NCI-H524 (cell line): Measurements from ENCODE around the gene SH3D19.
"Not testable (repeated sequence)": the region's sequence is repeated elsewhere in the genome, so short reads cannot be mapped to it uniquely, and the experiment has no call there.

Source experiments
- DNase-seq, 2 experiments: peaks; one replicate each; lab custom pipeline; 2025; lab: John Stamatoyannopoulos, UW

Gene SH3D19

DNA sequence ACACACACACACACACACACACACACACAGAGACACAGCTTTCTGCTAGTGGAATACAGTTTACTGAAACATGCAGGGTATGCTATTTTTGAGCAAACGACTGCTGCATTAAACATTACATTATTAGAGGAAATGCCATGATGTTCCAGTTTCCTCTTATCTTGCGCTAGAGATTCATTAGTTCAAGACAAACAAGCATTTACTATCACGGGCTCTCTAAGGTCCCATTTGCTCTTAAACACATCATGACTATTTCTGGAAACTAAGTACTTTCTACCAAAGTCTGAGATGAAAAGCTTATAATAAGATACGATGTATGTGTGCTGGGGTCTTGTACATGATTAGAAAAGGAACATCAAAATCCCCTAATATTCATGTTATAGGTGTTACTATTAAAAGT lies 177.1 kb downstream of the SH3D19 start:
- no peak for DNase-seq

DNA sequence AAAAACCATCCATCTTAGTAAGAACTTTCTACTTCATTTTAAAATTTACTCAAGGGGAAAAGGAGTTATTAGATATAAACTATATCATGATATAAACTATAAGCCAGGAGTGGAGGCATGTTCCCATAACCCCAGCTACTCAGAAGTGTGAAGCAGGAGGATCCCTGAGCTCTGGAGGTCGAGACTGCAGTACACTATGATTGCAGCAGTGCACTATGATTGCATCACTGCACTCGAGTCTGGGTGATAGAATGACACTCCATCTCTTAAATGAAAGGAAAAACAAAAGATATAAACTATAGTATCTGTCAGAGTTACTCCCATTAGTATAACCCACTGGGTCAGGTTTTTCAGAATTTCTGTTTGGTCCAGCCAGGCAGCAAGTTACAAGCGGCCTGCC lies 178.4 kb downstream of the SH3D19 start:
- DNase-seq, result no peak

DNA sequence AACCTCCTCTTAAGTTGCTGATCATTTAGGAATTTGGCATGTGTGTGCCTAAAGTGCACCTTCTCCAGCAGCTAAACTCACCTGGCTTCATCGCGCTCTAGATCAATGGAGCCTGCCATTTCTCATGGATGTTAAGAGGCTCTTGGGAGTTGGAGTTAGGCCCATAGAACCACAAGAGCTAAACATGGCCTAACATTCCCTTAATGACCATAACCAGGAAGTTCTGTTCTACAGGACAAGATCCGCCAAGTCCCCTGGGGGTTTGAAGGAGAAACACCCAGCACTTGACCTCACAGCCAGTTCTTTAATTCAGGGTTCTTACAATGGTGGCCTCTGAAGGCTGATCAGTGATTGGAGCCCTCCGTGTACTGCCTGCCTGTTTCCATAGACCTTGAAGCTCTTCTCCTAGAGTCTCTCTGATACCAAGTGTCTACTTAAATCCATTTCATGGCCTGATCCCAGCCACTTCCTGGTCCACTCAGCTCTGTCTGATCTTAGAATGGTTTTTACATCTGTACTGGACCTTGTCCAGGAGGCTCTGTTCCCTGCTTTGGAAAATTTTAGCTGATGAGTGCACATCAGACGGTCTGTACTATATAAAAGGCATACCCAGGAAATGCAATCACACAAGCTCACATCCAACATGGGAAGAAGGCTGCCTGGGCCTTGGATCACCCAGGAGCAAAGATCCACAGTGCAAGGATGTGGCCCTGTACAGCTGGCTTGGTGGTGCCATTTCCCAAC lies 180.9 kb downstream of the SH3D19 start:
- no peak for DNase-seq

DNA sequence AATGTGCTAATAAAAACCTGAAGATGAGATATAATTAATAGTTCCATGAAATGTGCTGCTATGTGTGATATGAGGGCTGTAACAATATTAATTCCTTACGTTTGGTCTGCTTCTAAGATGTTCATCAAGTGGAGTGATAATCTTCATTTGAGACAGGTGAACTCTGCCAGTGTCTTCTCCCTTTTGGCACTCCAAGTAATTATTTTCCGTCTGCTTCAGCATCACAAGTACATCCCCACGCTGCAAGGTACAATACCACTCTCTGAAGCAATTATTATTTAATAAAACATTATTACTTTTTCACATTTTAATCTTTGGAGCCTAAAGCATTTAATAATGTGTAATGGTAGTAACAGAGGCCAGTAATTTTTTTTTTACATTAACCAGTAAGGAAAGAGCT lies 181.6 kb downstream of the SH3D19 start:
- DNase-seq, result no peak

DNA sequence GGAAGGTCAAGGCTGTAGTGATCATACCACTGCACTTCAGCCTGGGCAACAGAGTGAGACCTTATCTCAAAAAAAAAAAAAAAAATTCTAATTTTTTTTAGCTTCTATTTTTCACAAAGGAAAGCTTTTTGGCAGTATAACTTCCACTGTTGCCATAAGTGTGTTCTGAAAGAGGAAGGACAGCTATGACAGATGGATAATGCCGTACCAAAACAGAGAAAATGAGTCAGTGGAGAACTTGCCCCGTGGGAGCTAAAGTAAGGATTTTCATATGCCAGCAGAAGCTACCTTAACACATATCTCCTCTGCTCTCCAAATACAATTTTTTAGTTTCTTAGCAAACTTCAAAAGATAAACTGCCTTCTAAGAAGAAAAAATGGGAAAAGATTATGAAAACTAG lies 182.2 kb downstream of the SH3D19 start:
- DNase-seq, result no peak

DNA sequence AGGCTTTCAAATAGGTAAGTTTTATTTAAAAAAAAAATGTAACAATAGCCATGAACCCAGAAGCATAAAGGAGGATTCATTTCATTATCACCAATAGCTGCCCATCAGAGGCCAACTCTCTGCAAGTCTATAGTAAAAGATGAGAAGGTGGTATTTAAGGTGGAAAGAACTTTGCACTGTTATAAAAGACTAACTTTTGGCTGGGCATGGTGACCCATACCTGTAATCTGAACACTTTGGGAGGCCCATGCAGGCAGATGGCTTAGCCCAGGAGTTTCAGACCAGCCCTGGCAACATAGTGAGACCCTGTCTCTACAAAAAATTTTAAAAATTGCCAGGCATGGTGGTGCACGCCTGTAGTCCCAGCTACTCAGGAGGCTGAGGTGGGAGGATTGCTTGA lies 182.6 kb downstream of the SH3D19 start:
- DNase-seq, result no peak

DNA sequence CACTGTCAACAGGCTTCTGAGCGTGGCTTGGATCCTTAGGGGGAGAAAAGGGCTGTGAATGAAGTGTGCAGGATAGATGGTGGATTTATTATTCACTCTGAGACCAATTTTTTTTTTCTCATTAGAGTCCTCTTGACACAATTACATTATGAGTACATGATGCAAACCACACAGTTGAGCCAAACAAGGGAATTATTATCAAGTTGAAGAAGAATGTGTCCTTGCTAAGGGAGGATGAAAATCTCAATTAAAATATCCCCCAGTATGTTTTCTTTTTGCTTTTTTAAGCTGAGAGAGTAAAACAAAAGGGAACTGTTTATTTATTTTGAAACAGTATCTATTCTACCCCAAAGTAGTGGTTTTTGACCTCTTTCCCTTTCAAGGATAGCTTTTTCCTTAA lies 185.6 kb downstream of the SH3D19 start:
- DNase-seq, result no peak

DNA sequence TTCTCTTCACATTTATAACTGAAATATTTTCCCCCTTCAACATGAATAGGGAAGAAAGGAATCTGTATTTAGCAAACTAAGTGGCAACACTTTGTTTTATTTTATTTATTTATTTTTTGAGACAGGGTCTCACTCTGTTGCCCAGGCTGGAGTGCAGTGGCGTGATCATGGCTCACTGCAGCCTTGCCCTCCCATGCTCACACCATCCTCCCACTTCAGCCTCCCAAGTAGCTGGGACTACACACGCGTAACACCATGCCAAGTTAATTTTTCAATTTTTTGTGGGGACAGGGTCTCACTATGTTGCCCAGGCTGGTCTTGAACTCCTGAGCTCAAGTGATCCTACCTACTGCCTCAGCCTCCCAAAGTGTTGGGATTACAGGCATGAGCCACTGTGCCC lies 189.4 kb downstream of the SH3D19 start:
- DNase-seq, result not testable (repeated sequence)

DNA sequence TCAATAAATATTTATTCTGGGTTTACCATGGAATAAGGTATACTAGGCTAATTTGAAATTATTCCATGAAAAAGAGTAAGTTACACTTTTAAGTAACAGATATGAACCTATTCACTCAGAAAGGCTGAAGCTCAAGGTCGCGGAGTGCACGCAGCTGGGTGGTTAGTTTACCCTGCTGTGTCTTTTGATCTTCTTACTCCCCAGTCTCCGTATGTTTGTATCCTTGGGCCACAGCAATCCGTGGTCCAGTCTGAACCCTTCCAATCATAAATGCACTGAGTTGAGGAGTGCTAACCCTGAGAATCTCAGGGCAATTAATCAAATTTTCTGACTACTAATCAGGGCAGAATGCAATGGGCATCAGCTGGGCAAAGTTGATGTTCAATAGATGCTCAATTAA lies 192.1 kb downstream of the SH3D19 start:
- DNase-seq, result no peak

DNA sequence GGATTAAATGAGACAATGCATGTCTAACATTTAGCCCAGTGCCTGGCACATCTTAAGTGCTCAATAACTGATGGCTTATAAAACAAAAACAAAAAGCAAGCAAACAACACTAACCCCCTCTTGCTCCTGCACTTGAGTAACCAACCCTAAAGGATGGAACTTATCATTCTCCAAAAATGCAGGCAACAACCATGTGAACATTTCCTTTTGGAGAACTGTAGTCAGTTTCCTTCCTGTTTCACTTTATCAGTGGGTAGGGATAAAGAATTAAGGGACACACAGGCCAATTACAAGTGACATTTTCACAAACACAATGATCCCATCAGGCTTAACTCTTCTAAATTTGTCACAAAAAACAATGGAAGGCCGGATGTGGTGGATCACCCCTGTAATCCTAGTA lies 195.6 kb downstream of the SH3D19 start:
- no peak for DNase-seq

DNA sequence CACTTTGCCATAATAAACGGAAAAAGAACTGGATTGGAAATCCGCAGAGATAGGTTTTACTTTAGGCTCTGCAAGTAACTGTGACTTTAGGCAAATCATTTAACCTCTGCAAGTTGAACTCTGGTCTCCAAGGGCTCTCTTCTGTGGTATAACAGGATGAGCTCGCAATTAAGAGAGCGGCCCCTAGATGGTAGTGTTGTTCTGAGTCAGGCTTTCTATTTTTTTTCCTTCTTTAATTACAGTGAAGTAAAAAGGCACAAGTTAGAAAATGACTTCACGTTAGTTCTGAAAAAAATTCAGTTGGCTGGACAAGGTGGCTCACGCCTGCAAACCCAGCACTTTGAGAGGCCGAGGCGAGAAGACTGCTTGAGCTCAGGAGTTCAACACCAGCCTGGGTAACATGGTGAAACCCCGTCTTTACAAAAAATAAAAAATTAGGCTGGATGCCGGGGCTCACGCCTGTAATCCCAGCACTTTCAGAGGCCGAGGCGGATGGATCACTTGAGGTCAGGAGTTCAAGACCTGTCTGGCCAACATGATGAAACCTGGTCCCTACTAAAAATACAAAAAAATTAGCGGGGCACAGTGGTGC lies 207.9 kb downstream of the SH3D19 start:
- peak; percentile 16 to 36 for DNase-seq

DNA sequence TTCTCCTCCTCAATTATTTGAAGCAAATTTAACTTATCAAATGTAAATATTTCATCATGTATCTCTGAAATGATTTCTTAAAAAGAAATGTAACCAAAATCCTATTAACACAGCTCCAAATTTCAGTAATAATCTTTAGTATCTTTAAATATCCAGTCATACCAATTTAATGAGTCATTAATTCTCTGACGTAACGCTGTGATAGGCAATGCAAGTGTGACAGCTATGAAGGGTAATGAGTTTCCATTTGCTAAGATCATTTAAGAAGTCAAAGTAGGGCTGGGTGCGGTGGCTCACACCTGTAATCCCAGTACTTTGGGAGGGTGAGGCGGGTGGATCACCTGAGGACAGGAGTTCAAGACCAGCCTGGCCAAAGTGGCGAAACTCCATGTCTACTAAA lies 210.4 kb downstream of the SH3D19 start:
- DNase-seq, result no peak

DNA sequence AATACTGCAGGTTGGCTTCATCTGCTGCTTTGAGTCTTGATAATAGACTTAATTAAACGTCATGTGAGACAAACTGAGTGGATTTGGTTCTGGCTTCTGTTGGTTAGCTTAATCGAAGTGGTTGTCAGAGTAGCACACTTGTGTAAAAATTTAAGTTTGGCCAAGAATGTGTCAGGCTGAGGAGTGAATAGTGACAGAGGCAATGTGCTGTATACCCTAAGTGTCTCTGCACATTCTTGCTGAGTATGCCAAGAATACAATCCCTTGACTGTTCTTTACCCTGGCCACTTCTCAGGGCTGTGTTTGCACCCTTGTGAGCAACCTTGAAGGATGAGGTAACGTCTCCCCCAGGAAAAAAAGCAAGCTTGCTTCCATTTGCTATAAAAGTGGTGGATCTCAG lies 211.1 kb downstream of the SH3D19 start:
- no peak for DNase-seq

DNA sequence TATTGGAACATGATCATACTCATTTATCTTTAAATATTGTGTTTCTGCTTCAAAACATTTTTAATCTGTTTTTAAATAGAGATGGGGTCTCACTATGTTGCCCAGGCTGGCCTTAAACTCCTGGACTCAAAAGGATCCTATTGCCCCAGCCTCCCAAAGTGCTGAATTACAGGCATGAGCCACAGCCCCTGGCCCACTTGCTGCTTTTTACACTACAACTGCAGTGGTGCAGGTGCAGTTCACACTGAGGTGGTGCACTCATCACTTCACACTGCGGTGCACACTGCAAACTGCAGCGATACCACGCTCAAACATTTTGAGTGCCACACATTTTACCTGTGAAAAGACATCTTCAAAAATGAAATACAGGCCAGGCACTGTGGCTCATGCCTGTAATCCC lies 215.2 kb downstream of the SH3D19 start:
- no peak for DNase-seq

DNA sequence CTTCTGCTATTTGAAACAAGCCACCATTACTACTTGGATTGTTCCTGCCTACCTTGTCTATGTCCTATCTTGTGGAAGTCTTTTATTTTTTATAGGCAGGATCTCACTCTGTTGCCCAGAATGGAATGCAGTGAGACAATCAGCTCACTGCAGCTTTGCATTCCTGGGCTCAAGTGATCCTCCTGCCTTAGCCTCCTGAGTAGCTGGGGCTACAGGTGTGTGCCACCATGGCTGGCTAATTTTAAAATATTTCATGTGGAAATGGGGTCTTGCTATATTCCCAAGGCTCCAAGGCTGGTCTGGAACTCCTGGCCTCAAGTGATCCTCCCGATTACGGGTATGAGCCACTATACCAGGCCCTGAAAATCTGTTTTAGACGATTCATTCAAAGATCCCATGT lies 218.3 kb downstream of the SH3D19 start:
- DNase-seq, result no peak

DNA sequence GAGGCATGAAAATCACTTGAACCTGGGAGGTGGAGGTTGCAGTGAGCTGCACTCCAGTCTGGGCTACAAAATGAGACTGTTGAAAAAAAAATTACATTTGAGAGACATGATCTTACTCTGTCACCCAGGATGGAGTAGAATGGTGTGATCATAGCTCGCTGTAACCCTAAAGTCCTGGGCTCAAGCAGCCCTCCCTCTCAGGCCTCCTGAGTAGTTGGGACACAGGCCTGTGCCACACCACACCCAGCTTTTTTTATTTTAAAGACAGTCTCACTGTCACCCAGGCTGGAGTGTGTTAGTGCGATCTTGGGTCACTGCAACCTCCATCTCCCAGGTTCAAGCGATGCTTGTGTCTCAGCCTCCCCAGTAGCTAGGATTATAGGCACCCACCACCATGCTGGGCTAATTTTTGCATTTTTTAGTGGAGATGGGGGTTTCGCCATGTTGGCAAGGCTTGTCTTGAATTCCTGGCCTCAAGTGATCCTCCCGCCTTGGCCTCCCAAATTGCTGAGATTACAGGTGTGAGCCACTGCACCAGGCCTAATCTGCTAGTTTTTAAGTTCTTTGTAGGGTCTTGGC lies 219.9 kb downstream of the SH3D19 start:
- DNase-seq, result no peak

DNA sequence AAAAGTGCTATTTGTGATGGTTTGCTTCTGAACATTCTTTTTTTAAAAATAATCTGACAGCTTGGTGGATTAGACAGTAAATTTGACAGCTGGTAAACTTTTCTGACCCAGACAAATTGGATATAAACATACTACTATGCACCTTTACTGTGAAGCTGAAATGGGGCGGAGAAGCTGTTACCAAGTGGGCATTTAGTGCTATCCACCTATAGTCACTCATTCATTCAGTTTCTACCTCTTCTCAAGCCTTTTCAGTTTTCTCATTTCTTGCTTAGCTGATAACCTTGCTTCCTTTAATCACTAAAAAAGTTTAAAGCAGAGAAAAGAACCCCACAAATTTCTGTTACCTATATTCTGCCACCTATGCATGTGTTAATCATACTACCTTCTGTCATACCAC lies 220.8 kb downstream of the SH3D19 start:
- no peak for DNase-seq

DNA sequence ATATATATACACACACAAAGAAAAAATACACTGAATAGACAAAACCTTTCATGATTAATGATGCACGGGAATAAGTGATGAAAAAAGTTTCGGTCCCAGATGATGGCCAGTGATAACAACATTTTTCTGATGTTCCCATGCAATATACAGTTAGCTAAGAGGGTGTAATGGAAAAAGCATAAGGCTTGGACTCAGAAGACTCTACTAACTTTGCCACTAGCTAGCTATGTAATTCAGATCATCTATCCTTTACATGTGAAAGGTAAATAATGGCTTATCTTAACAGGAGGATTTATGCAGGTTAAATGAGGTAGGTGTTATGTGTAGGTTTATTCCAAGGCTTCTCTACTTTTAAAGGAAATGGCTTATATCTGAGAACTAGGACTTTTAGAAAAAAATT lies 221.6 kb downstream of the SH3D19 start:
- no peak for DNase-seq

DNA sequence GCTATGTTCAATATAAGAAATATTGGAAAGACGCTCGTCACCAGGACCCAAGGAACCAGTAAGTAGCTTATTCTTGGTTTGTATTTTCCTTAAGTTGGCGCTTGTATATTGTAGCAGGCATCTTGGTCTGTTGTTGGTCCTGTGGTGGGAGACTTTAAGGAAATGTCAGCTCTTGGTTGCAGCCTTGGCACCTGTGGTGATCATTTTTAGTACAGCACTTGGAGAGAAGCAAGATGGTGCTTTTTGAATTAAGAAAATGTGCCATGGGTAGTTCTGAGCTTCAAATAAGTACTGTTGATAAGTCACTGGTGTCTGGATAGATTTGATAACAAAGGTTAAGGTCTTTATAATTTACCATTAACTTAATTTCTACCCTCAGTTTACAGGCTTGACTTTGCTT lies 224.9 kb downstream of the SH3D19 start:
- DNase-seq, result no peak

DNA sequence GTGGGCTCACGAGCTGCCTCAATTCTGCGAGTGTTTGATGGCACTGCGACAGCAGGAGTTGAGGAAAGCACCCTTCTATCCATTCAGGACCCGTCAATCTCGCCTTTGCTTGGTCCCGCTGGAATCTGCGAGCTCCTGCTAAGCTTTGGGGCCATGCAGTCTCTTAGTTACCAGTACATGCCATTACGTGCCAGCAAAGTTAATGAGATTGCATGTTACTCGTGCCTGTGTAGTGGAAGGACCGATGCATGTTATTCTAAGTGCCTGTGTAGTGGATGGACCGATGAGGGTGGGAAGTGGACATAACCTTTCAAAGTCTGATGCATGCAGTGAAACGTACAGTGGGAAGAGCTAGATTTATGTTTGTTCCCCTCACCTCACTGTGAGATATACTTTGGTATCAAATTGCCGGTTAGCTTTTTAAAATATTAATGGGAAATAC lies 225.4 kb downstream of the SH3D19 start:
- no peak for DNase-seq

DNA sequence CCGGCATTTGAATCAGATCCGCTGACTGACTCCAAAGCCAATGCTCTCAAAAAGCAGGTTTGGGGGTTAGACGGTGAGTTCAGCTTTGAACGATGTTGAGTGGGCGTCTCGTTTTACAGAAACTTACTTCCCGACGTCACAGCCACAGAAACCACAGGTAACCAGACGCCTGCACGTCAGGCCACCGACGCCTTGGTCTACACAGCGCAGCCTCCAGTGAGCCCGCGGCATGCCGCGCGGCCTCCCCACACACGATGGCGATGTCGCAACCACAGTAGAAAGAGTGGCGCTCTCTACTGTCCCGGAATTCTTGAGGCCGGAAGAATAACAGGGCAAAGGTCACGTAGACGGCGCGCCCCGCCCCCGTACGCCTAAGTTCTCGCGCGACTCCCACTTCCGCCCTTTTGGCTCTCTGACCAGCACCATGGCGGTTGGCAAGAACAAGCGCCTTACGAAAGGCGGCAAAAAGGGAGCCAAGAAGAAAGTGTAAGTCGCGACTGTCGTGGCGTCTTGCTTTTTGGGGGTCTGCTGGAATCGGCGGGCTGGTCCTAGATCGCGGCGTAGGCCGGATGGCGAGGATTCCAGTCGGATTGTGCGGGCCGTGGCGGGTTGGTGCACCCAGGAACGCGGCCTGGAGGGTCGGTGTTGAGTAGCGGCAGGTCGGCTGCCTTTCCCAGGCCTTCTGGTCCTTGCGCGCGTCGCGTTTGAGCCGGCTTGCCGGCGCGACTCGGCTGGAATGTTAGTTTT lies 226.0 kb downstream of the SH3D19 start, which contains the start of gene RPS3A:
Gene RPS3A, plus strand, starts transcription at position 400 of the 747 bp plus-strand sequence. Its CDS starts 25 bp downstream, at position 425.
- peak; percentile 77 to 87 for DNase-seq

DNA sequence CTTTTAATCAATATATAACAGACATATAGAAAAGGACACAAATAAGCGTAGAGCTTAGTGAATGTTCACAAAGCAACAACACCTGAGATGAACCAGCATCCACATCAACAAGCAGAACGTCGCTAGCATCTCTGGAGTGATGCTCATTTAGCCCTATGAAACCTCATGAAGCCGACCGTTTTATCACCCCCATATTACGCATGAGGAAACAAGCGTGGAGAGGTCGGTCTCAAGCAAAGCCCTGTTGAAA lies 226.5 kb downstream of the SH3D19 start:
- no peak for DNase-seq

DNA sequence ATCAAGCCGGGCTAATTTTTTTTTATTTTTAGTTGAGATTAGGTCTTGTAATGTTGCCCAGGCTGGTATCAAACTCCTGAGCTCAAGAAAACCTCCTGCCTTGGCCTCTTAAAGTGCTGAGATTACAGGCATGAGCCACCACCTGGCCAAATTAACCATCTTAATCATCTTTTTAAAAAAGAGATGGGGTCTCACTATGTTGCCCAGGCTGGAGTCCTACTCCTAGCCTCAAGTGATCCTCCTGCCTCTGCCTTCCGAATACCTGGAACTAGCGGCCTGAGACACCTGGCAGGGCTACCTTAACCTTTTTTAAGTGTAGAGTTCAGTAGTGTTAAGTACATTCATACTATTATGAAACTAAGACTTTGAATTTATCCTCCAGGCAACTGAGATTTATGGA lies 227.6 kb downstream of the SH3D19 start:
- DNase-seq, result no peak
